T-helper 2 cell treated with Interferon-gamma antibody and Interleukin-4, amounts not matched to agents 100 ng/mL and 5 ng/mL, for 36 hours (primary cell): ENCODE data around the gene MCRIP2. TPM values are rescaled to one million over a fixed set of nuclear protein-coding genes. Genes with fewer than 3 reads are reported as not detected.
"Not testable (repeated sequence)": the region's sequence is repeated elsewhere in the genome, so short reads cannot be mapped to it uniquely, and the experiment has no call there.

Experiments
- intact Hi-C: fragments of 100-400 bp; cut with micrococcal nuclease; formaldehyde crosslinking; loops from one replicate; pipeline ENCODE4 v1.15.1; 2023
- total RNA-seq: library from RNA; stranded (reverse); gene quantifications from 2 replicates; pipeline ENCODE4 v1.2.3, GENCODE V29; 2022

Gene MCRIP2
- total RNA-seq, 1 donor from 2014 or later = 24.5 TPM

GRCh38 chr16:679814-680624 is 38.4 kb downstream of the MCRIP2 start, which contains the start of gene STUB1:
Gene STUB1 (plus strand): TSS chr16:680410. CDS start chr16:680526, 116 bp downstream.
- intact Hi-C loops = loop anchor here (1.0 kb wide), 2 partner anchors 12 to 43 kb away; partner anchors contain the start of gene RHOT2

GRCh38 chr16:680625-680945 is 39.0 kb downstream of the MCRIP2 start:
- intact Hi-C loops = loop anchor here (1.0 kb wide), 1 partner anchor 43 kb away; no protein-coding TSS in a partner anchor

GRCh38 chr16:680967-681745 is 39.5 kb downstream of the MCRIP2 start:
- intact Hi-C loops = loop anchor here (1.0 kb wide), 1 partner anchor 44 kb away; no protein-coding TSS in a partner anchor

GRCh38 chr16:681746-682427 is 40.3 kb downstream of the MCRIP2 start:
- intact Hi-C loops = no loop called here

- intact Hi-C loops = no loop called here
Measured at GRCh38 chr16:682493-683395, 41.1 kb downstream of the MCRIP2 start.

- intact Hi-C loops = loop anchor here (1.0 kb wide), 1 partner anchor 47 kb away; the partner anchor contains the start of gene METTL26
Measured at GRCh38 chr16:683396-684070, 41.9 kb downstream of the MCRIP2 start.

GRCh38 chr16:684071-684794 is 42.6 kb downstream of the MCRIP2 start, which contains the start of gene JMJD8:
Gene JMJD8 (minus strand): TSS chr16:684334. CDS start chr16:684319, 15 bp downstream.
- intact Hi-C loops = loop anchor here (1.0 kb wide), 1 partner anchor 48 kb away; the partner anchor contains the start of gene METTL26

GRCh38 chr16:684961-685696 is 43.5 kb downstream of the MCRIP2 start:
- intact Hi-C loops = loop anchor here (1.0 kb wide), 1 partner anchor 49 kb away; the partner anchor contains the start of gene METTL26

GRCh38 chr16:685967-686366 is 44.3 kb downstream of the MCRIP2 start:
- intact Hi-C loops = no loop called here

GRCh38 chr16:686459-687260 is 45.0 kb downstream of the MCRIP2 start:
- intact Hi-C loops = no loop called here

GRCh38 chr16:687499-687898 is 45.9 kb downstream of the MCRIP2 start:
- intact Hi-C loops = no loop called here

- intact Hi-C loops = no loop called here
Measured at GRCh38 chr16:689175-689897, 47.7 kb downstream of the MCRIP2 start.

GRCh38 chr16:691242-691641 is 49.6 kb downstream of the MCRIP2 start:
- intact Hi-C loops = not testable (repeated sequence)

- intact Hi-C loops = no loop called here
Measured at GRCh38 chr16:692356-693108, 50.9 kb downstream of the MCRIP2 start.

- intact Hi-C loops = no loop called here
Measured at GRCh38 chr16:693364-693763, 51.7 kb downstream of the MCRIP2 start.

- intact Hi-C loops = no loop called here
Measured at GRCh38 chr16:693766-694165, 52.1 kb downstream of the MCRIP2 start.
